ENCODE measurements around the gene ATP8B4.

ATP8B4 gene

GRCh38 chr15:50150349-50150748 is 31.3 kb upstream of the ATP8B4 start:
- H4K20me1 ChIP-seq (ENCODE audit: insufficient read depth, low read length): no peaks in the 10 kb centered on the region
- no peak overlapping the region for H3K9ac ChIP-seq (ENCODE audit: low read length)
- no peaks in the 10 kb centered on the region for H3K79me2 ChIP-seq (ENCODE audit: insufficient read depth, low read length)
- H3K4me1 ChIP-seq (ENCODE audit: insufficient read depth, low read length, severe bottlenecking): no peaks in the 10 kb centered on the region
- no peaks in the 10 kb centered on the region for H3K9me3 ChIP-seq (ENCODE audit: low read length)
- H3F3A ChIP-seq (ENCODE audit: insufficient read depth, low read length): no peaks in the 10 kb centered on the region
- H3K9me2 ChIP-seq (ENCODE audit: low read depth, low read length): no peaks in the 10 kb centered on the region
- H3K27ac ChIP-seq (ENCODE audit: low read depth, low read length, poor library complexity, severe bottlenecking): no peak overlapping the region
- TF ChIP-seq EZH2 (IDR thresholded peaks at IDR 0.05; ENCODE audit: borderline replicate concordance, low read length): no peak
- TF ChIP-seq CTCF (IDR thresholded peaks at IDR 0.05; ENCODE audit: low read length): no peak
- no peaks in the 10 kb centered on the region for H3K27me3 ChIP-seq (ENCODE audit: insufficient read depth, low read length)
- H3K4me3 ChIP-seq (ENCODE audit: low read depth, low read length, poor library complexity, severe bottlenecking): no peak overlapping the region
- H3K4me2 ChIP-seq (ENCODE audit: low read length): no peak overlapping the region
- H2AFZ ChIP-seq (ENCODE audit: low read length): no peak overlapping the region
- no peaks in the 10 kb centered on the region for H3K36me3 ChIP-seq (ENCODE audit: insufficient read depth, low read length)

GRCh38 chr15:50149090-50149489 is 30.1 kb upstream of the ATP8B4 start:
- Histone ChIP-seq H3K9ac (ENCODE audit: low read length) (no peak overlapping the region), H3F3A (ENCODE audit: insufficient read depth, low read length) (no peaks in the 10 kb centered on the region), H2AFZ (ENCODE audit: low read length) (no peak overlapping the region), H3K9me2 (ENCODE audit: low read depth, low read length) (no peaks in the 10 kb centered on the region), H3K4me1 (ENCODE audit: insufficient read depth, low read length, severe bottlenecking) (no peaks in the 10 kb centered on the region), H3K27me3 (ENCODE audit: insufficient read depth, low read length) (no peaks in the 10 kb centered on the region), H3K4me2 (ENCODE audit: low read length) (no peak overlapping the region), H3K9me3 (ENCODE audit: low read length) (no peaks in the 10 kb centered on the region), H3K36me3 (ENCODE audit: insufficient read depth, low read length) (no peaks in the 10 kb centered on the region), H3K4me3 (ENCODE audit: low read depth, low read length, poor library complexity, severe bottlenecking) (no peak overlapping the region), H3K79me2 (ENCODE audit: insufficient read depth, low read length) (no peaks in the 10 kb centered on the region), H3K27ac (ENCODE audit: low read depth, low read length, poor library complexity, severe bottlenecking) (no peak overlapping the region), H4K20me1 (ENCODE audit: insufficient read depth, low read length) (no peaks in the 10 kb centered on the region)
- TF ChIP-seq EZH2 (IDR thresholded peaks at IDR 0.05; ENCODE audit: borderline replicate concordance, low read length) (no peak), CTCF (IDR thresholded peaks at IDR 0.05; ENCODE audit: low read length) (no peak)

- Histone ChIP-seq H4K20me1 (ENCODE audit: insufficient read depth, low read length) (no peaks in the 10 kb centered on the region), H3K9ac (ENCODE audit: low read length) (no peak overlapping the region), H3F3A (ENCODE audit: insufficient read depth, low read length) (no peaks in the 10 kb centered on the region), H3K27me3 (ENCODE audit: insufficient read depth, low read length) (no peaks in the 10 kb centered on the region), H3K4me2 (ENCODE audit: low read length) (no peak overlapping the region), H3K9me3 (ENCODE audit: low read length) (no peaks in the 10 kb centered on the region), H3K79me2 (ENCODE audit: insufficient read depth, low read length) (no peaks in the 10 kb centered on the region), H3K9me2 (ENCODE audit: low read depth, low read length) (no peaks in the 10 kb centered on the region), H3K36me3 (ENCODE audit: insufficient read depth, low read length) (no peaks in the 10 kb centered on the region), H2AFZ (ENCODE audit: low read length) (no peak overlapping the region), H3K4me3 (ENCODE audit: low read depth, low read length, poor library complexity, severe bottlenecking) (no peak overlapping the region), H3K27ac (ENCODE audit: low read depth, low read length, poor library complexity, severe bottlenecking) (no peak overlapping the region), H3K4me1 (ENCODE audit: insufficient read depth, low read length, severe bottlenecking) (no peaks in the 10 kb centered on the region)
- no peak for TF ChIP-seq CTCF (IDR thresholded peaks at IDR 0.05; ENCODE audit: low read length)
- no peak for TF ChIP-seq EZH2 (IDR thresholded peaks at IDR 0.05; ENCODE audit: borderline replicate concordance, low read length)
Observed at GRCh38 chr15:50148362-50148963, 29.4 kb upstream of the ATP8B4 start.
